NCI-H446 treated with DMSO at 0.1 percent for 48 hours (cell line): ENCODE data around the gene DMRT3.

Experiments used
- DNase-seq: peaks from one replicate; lab custom pipeline; 2025; lab: John Stamatoyannopoulos, UW

Gene DMRT3

GRCh38 chr9:976258-976942 lies at the start of gene DMRT3:
TSS of gene DMRT3 (plus strand) at chr9:976655. CDS start at chr9:977002, 347 bp downstream.
- DNase-seq, result no peak

GRCh38 chr9:926976-927375 lies 49.5 kb upstream of the DMRT3 start:
- DNase-seq, result no peak

GRCh38 chr9:928363-929042 lies 48.0 kb upstream of the DMRT3 start:
- DNase-seq, result no peak

- no peak for DNase-seq
Measured at GRCh38 chr9:929719-930118, 46.7 kb upstream of the DMRT3 start.

- no peak for DNase-seq
Measured at GRCh38 chr9:933356-933755, 43.1 kb upstream of the DMRT3 start.

GRCh38 chr9:935348-935965 lies 41.0 kb upstream of the DMRT3 start:
- no peak for DNase-seq

- DNase-seq, result no peak
Measured at GRCh38 chr9:942805-943580, 33.5 kb upstream of the DMRT3 start.

- no peak for DNase-seq
Measured at GRCh38 chr9:947985-948384, 28.5 kb upstream of the DMRT3 start.

- no peak for DNase-seq
Measured at GRCh38 chr9:948497-948896, 28.0 kb upstream of the DMRT3 start.

GRCh38 chr9:950139-950538 lies 26.3 kb upstream of the DMRT3 start:
- DNase-seq, result no peak

- DNase-seq, result no peak
Measured at GRCh38 chr9:952546-952945, 23.9 kb upstream of the DMRT3 start.

- DNase-seq, result no peak
Measured at GRCh38 chr9:959105-959504, 17.4 kb upstream of the DMRT3 start.

GRCh38 chr9:959914-960313 lies 16.5 kb upstream of the DMRT3 start:
- DNase-seq, result no peak

GRCh38 chr9:962023-962422 lies 14.4 kb upstream of the DMRT3 start:
- DNase-seq, result no peak

GRCh38 chr9:965497-965896 lies 11.0 kb upstream of the DMRT3 start:
- no peak for DNase-seq

- DNase-seq, result no peak
Measured at GRCh38 chr9:966870-967269, 9.6 kb upstream of the DMRT3 start.

- no peak for DNase-seq
Measured at GRCh38 chr9:967436-967835, 9.0 kb upstream of the DMRT3 start.

- DNase-seq, result no peak
Measured at GRCh38 chr9:967903-968641, 8.4 kb upstream of the DMRT3 start.

GRCh38 chr9:969310-970150 lies 6.9 kb upstream of the DMRT3 start:
- DNase-seq, result no peak

- no peak for DNase-seq
Measured at GRCh38 chr9:970151-970996, 6.1 kb upstream of the DMRT3 start.
